HG03457 (cell line): Measurements from ENCODE around the gene GALNT17.

Source experiments
- ATAC-seq: cut with Tn5 transposase; IDR thresholded peaks from one replicate; pipeline ENCODE4 v1.9.1; 2021; ENCODE audit warnings: moderate number of reproducible peaks; ENCODE audit not compliant: unreplicated experiment

GALNT17 gene

GRCh38 chr7:71329030-71329660 is 197.2 kb downstream of the GALNT17 start:
- no peak for ATAC-seq

- ATAC-seq: no peak
Observed at GRCh38 chr7:71332207-71332606, 200.3 kb downstream of the GALNT17 start.

- no peak for ATAC-seq
Observed at GRCh38 chr7:71334541-71334940, 202.6 kb downstream of the GALNT17 start.

- ATAC-seq: no peak
Observed at GRCh38 chr7:71338866-71339265, 206.9 kb downstream of the GALNT17 start.

GRCh38 chr7:71339924-71340323 is 208.0 kb downstream of the GALNT17 start:
- no peak for ATAC-seq

- ATAC-seq: no peak
Observed at GRCh38 chr7:71342202-71342601, 210.3 kb downstream of the GALNT17 start.

GRCh38 chr7:71343039-71343438 is 211.1 kb downstream of the GALNT17 start:
- no peak for ATAC-seq

- no peak for ATAC-seq
Observed at GRCh38 chr7:71343892-71344291, 211.9 kb downstream of the GALNT17 start.

GRCh38 chr7:71345117-71345884 is 213.4 kb downstream of the GALNT17 start:
- ATAC-seq: no peak

- no peak for ATAC-seq
Observed at GRCh38 chr7:71348821-71349681, 217.1 kb downstream of the GALNT17 start.

GRCh38 chr7:71349682-71350481 is 217.9 kb downstream of the GALNT17 start:
- no peak for ATAC-seq

GRCh38 chr7:71350680-71351079 is 218.7 kb downstream of the GALNT17 start:
- no peak for ATAC-seq

GRCh38 chr7:71354716-71355115 is 222.8 kb downstream of the GALNT17 start:
- no peak for ATAC-seq

- ATAC-seq: no peak
Observed at GRCh38 chr7:71361451-71362032, 229.6 kb downstream of the GALNT17 start.

- no peak for ATAC-seq
Observed at GRCh38 chr7:71362240-71362639, 230.3 kb downstream of the GALNT17 start.

GRCh38 chr7:71363223-71363622 is 231.3 kb downstream of the GALNT17 start:
- no peak for ATAC-seq

- ATAC-seq: no peak
Observed at GRCh38 chr7:71363627-71364026, 231.7 kb downstream of the GALNT17 start.

- ATAC-seq: no peak
Observed at GRCh38 chr7:71364551-71364950, 232.6 kb downstream of the GALNT17 start.

GRCh38 chr7:71372991-71373390 is 241.0 kb downstream of the GALNT17 start:
- ATAC-seq: no peak

- no peak for ATAC-seq
Observed at GRCh38 chr7:71377062-71377461, 245.1 kb downstream of the GALNT17 start.
